ENCODE results near the gene NKAPL. TPM values are rescaled to one million over a fixed set of nuclear protein-coding genes. Genes with fewer than 3 reads are reported as not detected.

Gene NKAPL
- total and polyA plus RNA-seq, 2 of the 13 experiments (the other 11 are each of a cell fraction or from before 2014, with no cell fraction given): not detected

DNA sequence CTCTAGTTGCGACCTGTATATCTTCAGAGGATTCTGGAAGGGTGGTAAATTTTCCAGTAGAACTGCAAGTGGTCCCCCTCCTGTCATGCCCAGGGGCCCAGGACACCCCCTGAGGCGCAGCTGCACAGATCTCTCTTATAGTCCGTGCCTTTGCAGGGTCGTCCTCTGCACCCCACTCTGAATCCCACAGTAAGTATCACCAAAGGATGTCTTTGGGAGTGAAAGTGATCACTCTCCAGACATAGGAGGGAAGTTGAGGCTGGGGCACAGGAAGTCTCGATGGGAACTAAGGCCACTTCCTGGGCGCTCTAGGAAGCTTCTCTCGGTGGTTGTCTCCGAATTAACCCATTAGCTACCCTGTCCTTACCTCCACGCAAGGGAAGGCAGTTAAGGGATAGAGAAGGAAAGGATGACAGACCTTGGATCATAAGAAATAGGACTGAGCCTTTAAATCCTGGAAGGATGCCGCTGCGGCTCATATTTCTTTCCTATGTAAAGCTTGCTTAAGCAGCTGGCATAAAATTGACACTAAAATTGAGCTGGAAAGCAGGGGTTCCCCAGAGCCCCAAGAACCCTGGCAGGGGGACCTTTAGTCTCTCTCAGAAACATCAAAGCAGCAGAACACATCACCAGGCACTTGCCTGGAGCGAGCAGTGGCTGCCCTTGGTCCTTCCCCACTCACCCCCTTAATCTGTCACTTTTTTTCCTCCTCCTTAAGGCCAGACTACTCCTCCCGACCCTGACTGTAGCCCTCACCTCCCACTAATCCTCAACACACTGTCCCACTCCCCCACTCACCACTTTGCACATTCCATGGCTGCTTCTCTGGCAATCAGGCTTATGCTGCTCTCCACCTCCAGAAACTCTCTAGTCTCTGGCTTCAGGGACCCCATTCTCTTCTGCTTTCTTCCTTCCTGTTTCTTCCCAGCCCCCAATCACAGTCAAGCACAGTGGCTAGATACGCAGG is 6.8 kb upstream of the NKAPL start, which contains the start of gene ZKSCAN4 (continued):
- TF ChIP-seq ZNF451 (CRISPR knock-in tag; IDR thresholded peaks at IDR 0.05): peak; percentile 61; the same call in 1 of the 2 replicates
- TF ChIP-seq ZNF143 (CRISPR knock-in tag; IDR thresholded peaks at IDR 0.05): no peak
- peak; percentile 90 for TF ChIP-seq PHF8 (CRISPR knock-in tag; IDR thresholded peaks at IDR 0.05)
- no peak for TF ChIP-seq NBN (conservative IDR thresholded peaks at IDR 0.05)
- 0 out of 2 replicates have a peak, but pooled peaks have one; percentile 12 for TF ChIP-seq ZNF460 (CRISPR knock-in tag; IDR thresholded peaks at IDR 0.05; ENCODE audit: borderline replicate concordance)
- TF ChIP-seq FUBP1 (CRISPR knock-in tag; IDR thresholded peaks at IDR 0.05; ENCODE audit: borderline replicate concordance): no peak; the same call in 1 of the 2 replicates
- peak; percentile 71 for TF ChIP-seq BORCS8-MEF2B (CRISPR knock-in tag; IDR thresholded peaks at IDR 0.05)
- peak; percentile 4; the same call in 1 of the 2 replicates for TF ChIP-seq ZNF225 (CRISPR knock-in tag; IDR thresholded peaks at IDR 0.05)
- no peak; the same call in 1 of the 2 replicates for TF ChIP-seq RAD21 (CRISPR knock-in tag; IDR thresholded peaks at IDR 0.05)
- peak; percentile 85 for TF ChIP-seq PHF21A (CRISPR knock-in tag; IDR thresholded peaks at IDR 0.05)
- peak; percentile 65; the same call in 1 of the 2 replicates for TF ChIP-seq NFKBIZ (CRISPR knock-in tag; IDR thresholded peaks at IDR 0.05)
- TF ChIP-seq ATAD3A (CRISPR knock-in tag; IDR thresholded peaks at IDR 0.05): no peak
- no peak for TF ChIP-seq TSC22D2 (CRISPR knock-in tag; IDR thresholded peaks at IDR 0.05; ENCODE audit: borderline replicate concordance)
- peak; percentile 56; the same call in 1 of the 2 replicates for TF ChIP-seq RCOR2 (CRISPR knock-in tag; IDR thresholded peaks at IDR 0.05)
- TF ChIP-seq GPBP1L1 (CRISPR knock-in tag; IDR thresholded peaks at IDR 0.05): no peak
- 0 out of 2 replicates have a peak, but pooled peaks have one; percentile 0 for TF ChIP-seq KDM5B (CRISPR knock-in tag; IDR thresholded peaks at IDR 0.05; ENCODE audit: borderline replicate concordance)
- TF ChIP-seq, protein P1, sequence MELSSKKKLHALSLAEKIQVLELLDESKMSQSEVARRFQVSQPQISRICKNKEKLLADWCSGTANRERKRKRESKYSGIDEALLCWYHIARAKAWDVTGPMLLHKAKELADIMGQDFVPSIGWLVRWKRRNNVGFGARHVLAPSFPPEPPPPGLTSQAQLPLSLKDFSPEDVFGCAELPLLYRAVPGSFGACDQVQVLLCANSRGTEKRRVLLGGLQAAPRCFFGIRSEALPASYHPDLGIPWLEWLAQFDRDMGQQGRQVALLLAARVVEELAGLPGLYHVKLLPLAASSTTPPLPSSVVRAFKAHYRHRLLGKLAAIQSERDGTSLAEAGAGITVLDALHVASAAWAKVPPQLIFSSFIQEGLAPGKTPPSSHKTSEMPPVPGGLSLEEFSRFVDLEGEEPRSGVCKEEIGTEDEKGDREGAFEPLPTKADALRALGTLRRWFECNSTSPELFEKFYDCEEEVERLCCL (CRISPR knock-in tag; IDR thresholded peaks at IDR 0.05; ENCODE audit: borderline replicate concordance): no peak
- no peak for TF ChIP-seq RARG (CRISPR knock-in tag; IDR thresholded peaks at IDR 0.05; ENCODE audit: low read depth)
- no peak for TF ChIP-seq ZUFSP (CRISPR knock-in tag; IDR thresholded peaks at IDR 0.05; ENCODE audit: borderline replicate concordance)
- TF ChIP-seq, protein P2, sequence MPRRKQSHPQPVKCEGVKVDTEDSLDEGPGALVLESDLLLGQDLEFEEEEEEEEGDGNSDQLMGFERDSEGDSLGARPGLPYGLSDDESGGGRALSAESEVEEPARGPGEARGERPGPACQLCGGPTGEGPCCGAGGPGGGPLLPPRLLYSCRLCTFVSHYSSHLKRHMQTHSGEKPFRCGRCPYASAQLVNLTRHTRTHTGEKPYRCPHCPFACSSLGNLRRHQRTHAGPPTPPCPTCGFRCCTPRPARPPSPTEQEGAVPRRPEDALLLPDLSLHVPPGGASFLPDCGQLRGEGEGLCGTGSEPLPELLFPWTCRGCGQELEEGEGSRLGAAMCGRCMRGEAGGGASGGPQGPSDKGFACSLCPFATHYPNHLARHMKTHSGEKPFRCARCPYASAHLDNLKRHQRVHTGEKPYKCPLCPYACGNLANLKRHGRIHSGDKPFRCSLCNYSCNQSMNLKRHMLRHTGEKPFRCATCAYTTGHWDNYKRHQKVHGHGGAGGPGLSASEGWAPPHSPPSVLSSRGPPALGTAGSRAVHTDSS (CRISPR knock-in tag; conservative IDR thresholded peaks at IDR 0.05): no peak
- TF ChIP-seq POLR2AphosphoS5 (IDR thresholded peaks at IDR 0.05; ENCODE audit: low read depth, low read length): peak; percentile 87

Measured in HepG2 (cell line).